GM18505 (cell line): ENCODE measurements around the gene PDE6H.

Experiments used
- ATAC-seq: cut with Tn5 transposase; IDR thresholded peaks from one replicate; pipeline ENCODE4 v1.9.1; 2021; ENCODE audit not compliant: unreplicated experiment
- POLR2A ChIP-seq: IDR thresholded peaks from 4 replicates; pipeline ENCODE4 v1.6.1; 2011; ENCODE audit warnings: borderline replicate concordance; ENCODE audit not compliant: insufficient read depth, insufficient read length; ENCODE audit errors: extremely low read depth

Gene PDE6H

DNA sequence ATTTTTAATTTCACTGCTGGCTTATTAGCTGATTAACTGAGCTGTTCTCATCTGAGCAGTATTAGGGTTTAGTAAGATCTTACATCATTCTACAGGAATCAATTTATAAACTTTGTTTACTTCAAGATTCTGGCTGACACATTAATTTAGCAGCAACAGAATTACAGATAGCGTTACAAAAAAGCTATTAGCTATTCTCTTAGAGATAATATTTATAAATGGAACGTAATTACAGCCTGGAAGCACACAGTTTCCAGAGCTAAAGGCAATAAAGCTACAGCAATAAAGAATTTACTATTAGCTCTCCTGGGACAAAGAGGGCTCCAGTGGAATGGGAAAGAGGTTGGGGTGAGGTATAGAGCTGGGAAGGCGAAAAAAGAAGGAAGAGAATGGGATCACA is 34.7 kb downstream of the PDE6H start:
- TF ChIP-seq POLR2A = no peak

DNA sequence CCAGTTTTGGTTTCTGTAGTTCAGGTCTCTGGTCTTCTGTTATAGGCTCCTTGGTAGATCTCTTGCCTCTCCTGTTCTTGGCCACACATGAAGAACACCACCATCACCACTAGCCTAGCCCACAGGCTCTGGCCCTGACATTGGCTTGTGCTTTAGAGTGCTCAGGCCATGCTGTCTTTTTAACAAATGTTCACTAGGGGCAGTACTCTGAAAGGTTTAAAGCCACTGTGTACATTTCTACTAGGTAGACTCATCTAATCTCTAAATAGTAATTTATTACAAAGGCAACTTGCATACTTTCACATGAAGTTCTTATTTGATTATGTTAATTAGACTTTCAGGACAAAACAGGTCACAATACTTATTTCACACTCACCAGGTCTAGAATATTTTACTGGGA is 38.3 kb downstream of the PDE6H start:
- TF ChIP-seq POLR2A = no peak
- peak; percentile 61 for ATAC-seq

More for the DNA sequence above, 34.7 kb downstream of the PDE6H start:
- no peak for ATAC-seq

DNA sequence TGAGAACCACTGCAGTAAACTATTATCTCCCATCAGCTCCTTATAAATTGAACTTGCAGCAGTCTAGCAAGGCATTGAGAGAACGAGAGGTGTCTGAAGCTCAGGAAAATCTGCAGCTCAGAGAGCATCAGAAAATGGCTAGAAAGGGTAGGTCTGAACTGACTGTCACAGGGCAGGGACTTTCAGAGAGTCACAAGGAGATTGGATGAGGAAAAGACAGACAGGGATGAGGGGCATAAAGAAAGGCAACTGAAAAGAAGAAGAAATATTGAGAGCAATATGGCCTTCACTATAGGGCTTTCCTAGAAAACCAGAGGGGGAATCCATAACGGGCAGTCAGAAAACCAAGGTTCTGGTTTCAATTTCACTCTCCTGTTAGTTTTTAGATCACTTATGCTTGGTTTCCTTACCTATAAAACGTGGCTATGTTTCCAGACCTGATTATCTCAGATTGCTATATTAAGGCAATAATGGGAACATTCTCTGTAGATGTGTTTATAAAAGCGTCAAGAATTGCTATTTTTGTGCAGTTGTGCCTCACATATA is 40.9 kb downstream of the PDE6H start:
- no peak for TF ChIP-seq POLR2A
- no peak for ATAC-seq

DNA sequence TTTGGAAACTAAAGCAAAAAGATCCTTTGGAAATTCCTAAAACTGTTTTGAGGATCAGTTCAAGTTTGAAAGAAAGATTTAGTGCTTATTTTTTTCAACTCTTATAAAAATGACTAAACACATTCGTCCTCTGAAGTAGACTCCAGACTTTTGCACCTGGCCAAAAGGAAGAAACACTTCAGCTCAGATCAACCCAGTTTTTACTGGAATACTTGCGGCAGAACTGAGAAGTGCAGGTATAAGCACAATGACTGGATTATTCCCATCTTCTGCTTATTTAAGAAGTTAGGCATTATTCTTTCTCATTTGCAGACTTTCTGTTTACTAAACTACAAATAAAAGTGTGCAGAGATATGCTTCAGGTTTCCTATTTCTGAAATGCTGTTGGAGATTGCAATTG is 41.9 kb downstream of the PDE6H start:
- TF ChIP-seq POLR2A = no peak

DNA sequence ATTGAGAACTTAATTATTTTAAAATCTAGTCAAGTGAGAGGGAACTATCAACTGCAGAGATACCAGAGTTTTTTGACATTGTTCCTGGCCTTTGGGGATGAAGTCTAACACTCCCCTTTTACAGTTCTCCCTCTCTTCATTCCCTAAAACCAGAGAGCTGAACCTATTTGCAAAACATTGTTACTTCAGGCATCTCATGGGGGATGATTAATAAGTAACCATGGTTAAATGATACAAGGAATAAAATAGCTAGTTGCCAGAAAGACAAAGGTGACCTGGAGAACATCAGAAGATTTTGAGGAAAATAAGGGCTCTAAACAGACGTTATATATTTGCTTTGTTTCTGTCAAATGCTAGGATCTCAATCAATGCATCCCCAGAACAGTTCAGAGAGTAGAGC is 42.3 kb downstream of the PDE6H start:
- no peak for TF ChIP-seq POLR2A
- no peak for ATAC-seq

More for the DNA sequence above, 41.9 kb downstream of the PDE6H start:
- ATAC-seq = no peak

DNA sequence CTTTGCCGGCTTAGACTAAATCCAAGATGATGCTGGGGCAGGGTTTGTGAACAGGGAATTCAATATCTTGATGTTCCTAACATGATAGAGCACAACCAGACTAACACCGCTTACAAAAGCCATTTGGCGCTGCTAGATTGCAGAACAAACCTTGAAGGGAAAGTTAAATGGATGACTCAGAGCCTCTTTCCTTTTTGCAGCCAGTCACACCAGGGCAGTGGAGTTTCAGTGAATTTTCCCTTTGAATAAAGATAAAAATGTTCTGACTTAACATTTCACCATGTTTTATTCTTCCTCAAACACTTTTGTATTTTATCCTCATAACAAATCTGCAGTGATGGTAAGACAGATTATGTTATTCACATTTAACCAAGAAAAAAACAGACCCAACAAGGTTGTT is 47.3 kb downstream of the PDE6H start:
- TF ChIP-seq POLR2A = no peak
- no peak for ATAC-seq
